GM23248 (cell line): ENCODE measurements around the gene C2orf68. TPM values are rescaled to one million over a fixed set of nuclear protein-coding genes. Genes with fewer than 3 reads are reported as not detected.

Experiments
- DNase-seq: peaks from one replicate; pipeline ENCODE4 v3.0.0-alpha.2; 2015
- H2AFZ ChIP-seq: fragments of 200-600 bp; sonication (generic); 2 replicates; pipeline ENCODE4 v1.6.1; 2016; ENCODE audit warnings: antibody characterized with exemption
- H3F3A ChIP-seq: fragments of 200-600 bp; sonication (generic); 2 replicates; pipeline ENCODE4 v1.6.1; 2016; ENCODE audit warnings: mild to moderate bottlenecking, antibody characterized with exemption, mixed run types; ENCODE audit not compliant: insufficient read depth
- H3K27ac ChIP-seq: fragments of 200-600 bp; sonication (generic); 2 replicates; pipeline ENCODE4 v1.5.1; 2016; ENCODE audit warnings: mild to moderate bottlenecking
- H3K27me3 ChIP-seq: fragments of 200-600 bp; sonication (generic); replicated peaks from 2 replicates; pipeline ENCODE4 v1.6.1; 2016; ENCODE audit warnings: mild to moderate bottlenecking; ENCODE audit not compliant: insufficient read depth
- H3K36me3 ChIP-seq: fragments of 200-600 bp; sonication (generic); 2 replicates; pipeline ENCODE4 v1.6.1; 2016; ENCODE audit warnings: low read depth, mild to moderate bottlenecking
- H3K4me1 ChIP-seq: fragments of 200-600 bp; sonication (generic); 2 replicates; pipeline ENCODE4 v1.6.1; 2016; ENCODE audit warnings: mild to moderate bottlenecking; ENCODE audit not compliant: insufficient read depth
- H3K4me2 ChIP-seq: fragments of 200-600 bp; sonication (generic); one replicate; pipeline ENCODE4 v1.6.1; 2016; ENCODE audit warnings: mild to moderate bottlenecking; ENCODE audit not compliant: unreplicated experiment
- H3K4me3 ChIP-seq: fragments of 200-600 bp; sonication (generic); 2 replicates; pipeline ENCODE4 v1.5.1; 2016; ENCODE audit warnings: mild to moderate bottlenecking
- H3K79me2 ChIP-seq: fragments of 200-600 bp; sonication (generic); 2 replicates; pipeline ENCODE4 v1.6.1; 2016; ENCODE audit warnings: mild to moderate bottlenecking; ENCODE audit not compliant: insufficient read depth
- H3K9ac ChIP-seq: fragments of 200-600 bp; sonication (generic); 2 replicates; pipeline ENCODE4 v1.6.1; 2016; ENCODE audit warnings: mild to moderate bottlenecking
- H3K9me2 ChIP-seq: fragments of 200-600 bp; sonication (generic); 2 replicates; pipeline ENCODE4 v1.6.1; 2016; ENCODE audit warnings: mixed run types, mild to moderate bottlenecking, moderate library complexity; ENCODE audit not compliant: insufficient read depth
- H3K9me3 ChIP-seq: fragments of 200-600 bp; sonication (generic); one replicate; pipeline ENCODE4 v1.6.1; 2017; ENCODE audit warnings: low read depth
- H4K20me1 ChIP-seq: fragments of 200-600 bp; sonication (generic); 2 replicates; pipeline ENCODE4 v1.6.0; 2016; ENCODE audit not compliant: insufficient read depth
- EZH2 ChIP-seq: fragments of 200-600 bp; sonication (generic); IDR thresholded peaks from 2 replicates; pipeline ENCODE4 v1.6.1; 2018; ENCODE audit warnings: antibody characterized with exemption, mild to moderate bottlenecking; ENCODE audit not compliant: insufficient read depth, poor library complexity, severe bottlenecking
- EZH2phosphoT487 ChIP-seq: fragments of 200-600 bp; sonication (generic); IDR thresholded peaks from 2 replicates; pipeline ENCODE4 v1.6.1; 2018; ENCODE audit warnings: antibody characterized with exemption, moderate library complexity, mild to moderate bottlenecking, low read depth; ENCODE audit not compliant: insufficient read depth
- WGBS, 2 experiments: methylation state at CpG; one replicate each; pipeline ENCODE4 v1.1.6; 2015 to 2017; ENCODE audit warnings: low lambda C conversion rate in 2 of 2, low coverage in 1 of 2; ENCODE audit errors: missing lambda C conversion rate in 2 of 2; 5-methylcytosine and 5-hydroxymethylcytosine counted together
- in situ Hi-C: fragments of 300-500 bp; cut with MboI; formaldehyde crosslinking; loops from 2 replicates; pipeline ENCODE4 v1.15.0; 2020
- polyA plus RNA-seq: library from polyadenylated mRNA; unstranded; fragments of >200 nt; fragmentation: Nextera tagmentation; extraction: Ambion mirVana; gene quantifications from 2 replicates; pipeline ENCODE4 v1.2.1, GENCODE V29; 2016
- total RNA-seq: library from RNA; depleted of rRNA; stranded (reverse); fragments of >200 nt; shearing (Covaris generic); gene quantifications from 2 replicates; pipeline ENCODE4 v1.2.3, GENCODE V29; 2014

The C2orf68 gene
- total and polyA plus RNA-seq, 2 experiments from 2014 or later = 9.8 to 30.4 TPM

GRCh38 chr2:85588645-85589044 is 23.2 kb downstream of the C2orf68 start:
- no peaks in the 10 kb centered on the region for H3K9me3 ChIP-seq
- no peak overlapping the region for H3K9ac ChIP-seq
- no peaks in the 10 kb centered on the region for H4K20me1 ChIP-seq
- H3K9me2 ChIP-seq = no peaks in the 10 kb centered on the region
- in situ Hi-C loops = no loop called here
- H3K27me3 ChIP-seq = no peaks in the 10 kb centered on the region
- peaks cover 58% of the 10 kb centered on the region for H3K79me2 ChIP-seq
- no peak overlapping the region for H3K4me3 ChIP-seq
- WGBS, 2 experiments = 56 to 62% methylated on average over 4 of the region's 4 CpGs
- no peaks in the 10 kb centered on the region for H3K36me3 ChIP-seq
- H3K4me1 ChIP-seq = peaks cover 50% of the 10 kb centered on the region
- H3K27ac ChIP-seq = no peak overlapping the region
- no peak overlapping the region for H2AFZ ChIP-seq
- peaks cover 46% of the 10 kb centered on the region for H3F3A ChIP-seq
- DNase-seq = no peak
- no peak for TF ChIP-seq EZH2phosphoT487
- no peak for TF ChIP-seq EZH2
- H3K4me2 ChIP-seq = no peak overlapping the region

GRCh38 chr2:85588236-85588635 is 23.6 kb downstream of the C2orf68 start:
- TF ChIP-seq EZH2phosphoT487 (no peak), EZH2 (no peak)
- no peak overlapping the region for H3K4me2 ChIP-seq
- peaks cover 46% of the 10 kb centered on the region for H3F3A ChIP-seq
- 80 to 88% methylated on average over 4 of the region's 4 CpGs for WGBS, 2 experiments
- no peak overlapping the region for H3K4me3 ChIP-seq
- in situ Hi-C loops = no loop called here
- H3K79me2 ChIP-seq = peaks cover 54% of the 10 kb centered on the region
- H3K27ac ChIP-seq = no peak overlapping the region
- no peaks in the 10 kb centered on the region for H3K9me3 ChIP-seq
- H3K4me1 ChIP-seq = peaks cover 50% of the 10 kb centered on the region
- no peak overlapping the region for H3K9ac ChIP-seq
- no peaks in the 10 kb centered on the region for H4K20me1 ChIP-seq
- H3K27me3 ChIP-seq = no peaks in the 10 kb centered on the region
- H3K36me3 ChIP-seq = no peaks in the 10 kb centered on the region
- H2AFZ ChIP-seq = no peak overlapping the region
- no peak for DNase-seq
- H3K9me2 ChIP-seq = no peaks in the 10 kb centered on the region

GRCh38 chr2:85585781-85586105 is 26.1 kb downstream of the C2orf68 start:
- in situ Hi-C loops = no loop called here
- H3F3A ChIP-seq = peaks cover 33% of the 10 kb centered on the region
- peak overlapping the region; percentile 82 for H3K9ac ChIP-seq
- H3K4me1 ChIP-seq = peaks cover 35% of the 10 kb centered on the region
- H3K27ac ChIP-seq = peak overlapping the region; percentile 80
- peak overlapping the region; percentile 91 for H3K4me2 ChIP-seq
- WGBS, 2 experiments = 42 to 50% methylated on average over 1 of the region's 1 CpG
- no peaks in the 10 kb centered on the region for H4K20me1 ChIP-seq
- H3K27me3 ChIP-seq = no peaks in the 10 kb centered on the region
- H3K9me2 ChIP-seq = no peaks in the 10 kb centered on the region
- DNase-seq = peak; percentile 73
- no peaks in the 10 kb centered on the region for H3K9me3 ChIP-seq
- no peaks in the 10 kb centered on the region for H3K36me3 ChIP-seq
- TF ChIP-seq EZH2 (no peak), EZH2phosphoT487 (no peak)
- H3K4me3 ChIP-seq = peak overlapping the region; percentile 78
- peaks cover 34% of the 10 kb centered on the region for H3K79me2 ChIP-seq
- no peak overlapping the region for H2AFZ ChIP-seq

- Histone ChIP-seq H3K9me3 (no peaks in the 10 kb centered on the region), H3F3A (peaks cover 27% of the 10 kb centered on the region), H3K27ac (peak overlapping the region; percentile 80), H2AFZ (peak overlapping the region; percentile 83), H3K27me3 (no peaks in the 10 kb centered on the region), H4K20me1 (no peaks in the 10 kb centered on the region), H3K9me2 (no peaks in the 10 kb centered on the region), H3K9ac (peak overlapping the region; percentile 82), H3K4me3 (peak overlapping the region; percentile 78), H3K36me3 (no peaks in the 10 kb centered on the region), H3K79me2 (peaks cover 34% of the 10 kb centered on the region), H3K4me1 (peaks cover 29% of the 10 kb centered on the region), H3K4me2 (peak overlapping the region; percentile 91)
- in situ Hi-C loops = no loop called here
- peak; percentile 82 for DNase-seq
- WGBS, 2 experiments = 5 to 11% methylated on average over 9 of the region's 9 CpGs
- no peak for TF ChIP-seq EZH2phosphoT487
- TF ChIP-seq EZH2 = no peak
Observed at GRCh38 chr2:85584857-85585780, 26.7 kb downstream of the C2orf68 start.
